Breast epithelium (tissue), 4 donors: ENCODE results near the gene RHBDD3. TPM values are rescaled to one million over a fixed set of nuclear protein-coding genes. Genes with fewer than 3 reads are reported as not detected.
A peak's percentile ranks its signal among the peaks of the same experiment; 100 is the strongest.

Experiments used
- DNase-seq, 2 donors: peaks; one replicate each; pipeline ENCODE4 v3.0.0-alpha.2; 2019; ENCODE audit warnings: low spot score in 2 of 2
- H3K27ac ChIP-seq, 2 donors: fragments of 200-600 bp; sonication (generic) in 1 of 2; one replicate each; pipeline ENCODE4 v1.5.1; 2016 to 2019; ENCODE audit warnings: mild to moderate bottlenecking in 1 of 2
- H3K27me3 ChIP-seq, 2 donors: fragments of 200-600 bp; sonication (generic) in 1 of 2; one replicate each; pipeline versions ENCODE4 v1.5.1 to v1.6.0; 2017 to 2019; ENCODE audit warnings: control low read depth in 1 of 2, mild to moderate bottlenecking in 1 of 2
- H3K36me3 ChIP-seq: fragments of 200-600 bp; one replicate; pipeline ENCODE4 v1.5.1; 2019
- H3K4me1 ChIP-seq, 2 donors: fragments of 200-600 bp; sonication (generic); one replicate each; pipeline ENCODE4 v1.5.1; 2016 to 2019; ENCODE audit warnings: control low read depth in 1 of 2
- H3K4me3 ChIP-seq, 3 donors: fragments of 200-600 bp; sonication (generic); 1 replicate in 2 of 3; 2 replicates in 1 of 3; pipeline ENCODE4 v1.5.1; 2016 to 2019; ENCODE audit warnings: mild to moderate bottlenecking in 3 of 3, moderate library complexity in 2 of 3
- H3K9me3 ChIP-seq, 2 donors: fragments of 200-600 bp; sonication (generic) in 1 of 2; one replicate each; pipeline ENCODE4 v1.5.1; 2016 to 2019; ENCODE audit warnings: control low read depth in 1 of 2
- POLR2A ChIP-seq: fragments of 450-650 bp; IDR thresholded peaks from one replicate; pipeline ENCODE4 v1.6.1; 2016; ENCODE audit warnings: antibody characterized with exemption, mild to moderate bottlenecking, moderate library complexity
- POLR2AphosphoS5 ChIP-seq, 3 donors: sonication (generic); formaldehyde crosslinking; IDR thresholded peaks; one replicate each; pipeline ENCODE4 v1.6.1; 2017; ENCODE audit warnings: antibody characterized with exemption in 3 of 3
- intact Hi-C: fragments of 100-400 bp; cut with DNase I; formaldehyde crosslinking; loops from one replicate; pipeline ENCODE4 v1.15.1; 2023; ENCODE audit warnings: low total_unique reads
- total RNA-seq, 3 donors: library from RNA; depleted of rRNA; stranded (reverse); fragments of >200 nt; gene quantifications; one replicate each; pipeline ENCODE4 v1.1.0, GENCODE V29; 2016
- TF ChIP-seq, protein P1 (sequence below), 3 donors: fragments of 450-650 bp; IDR thresholded peaks; one replicate each; pipeline ENCODE4 v1.5.1; 2016 to 2017; ENCODE audit warnings: antibody characterized with exemption in 3 of 3, mild to moderate bottlenecking in 3 of 3, moderate library complexity in 3 of 3

RHBDD3 gene
- total RNA-seq, 3 donors from 2014 or later: 16.2 to 31.8 (median 28.2) TPM

DNA sequence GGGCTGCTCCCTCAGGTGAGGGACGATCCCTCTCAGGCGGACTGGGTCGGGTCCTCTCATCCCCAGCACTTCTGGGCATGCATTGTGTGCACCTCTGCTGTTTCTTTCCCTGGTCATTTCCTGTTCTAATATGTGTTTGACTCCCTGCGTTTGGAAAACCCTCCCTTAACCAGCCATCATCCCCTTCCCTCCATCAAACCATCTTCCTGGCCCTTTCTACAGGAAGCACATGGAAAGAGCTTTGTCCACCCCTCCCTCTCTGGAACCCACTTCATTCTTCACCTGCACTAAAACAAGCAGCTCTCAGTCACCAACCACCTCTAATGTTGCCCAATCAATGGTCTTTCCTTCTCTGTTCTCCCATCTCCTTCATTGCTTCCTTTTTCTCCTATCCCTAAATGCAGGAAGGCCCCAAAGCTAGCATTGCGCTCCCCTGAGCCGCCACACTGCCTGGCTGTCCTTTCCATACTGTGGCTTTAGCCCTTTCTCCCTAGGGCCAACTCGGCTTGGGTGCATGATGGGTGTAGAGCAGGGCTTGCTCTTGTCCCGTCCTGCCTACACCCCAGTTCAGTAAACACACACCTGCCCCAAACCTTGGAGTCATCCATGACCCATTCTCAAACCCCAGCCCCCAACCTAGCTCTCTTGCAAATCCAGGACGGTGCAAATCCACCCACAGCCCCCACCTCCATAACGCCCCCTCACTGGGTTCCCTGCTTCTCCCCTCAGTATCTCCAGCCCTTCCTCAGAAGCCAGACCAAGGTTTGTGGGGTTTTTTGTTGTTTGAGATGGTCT is 33.2 kb upstream of the RHBDD3 start:
- peaks cover 28% of the 10 kb centered on the region for H3K36me3 ChIP-seq
- no peaks in the 10 kb centered on the region for H3K9me3 ChIP-seq
- TF ChIP-seq POLR2A (no peak), POLR2AphosphoS5 (IDR thresholded peaks at IDR 0.05) (no peak)
- TF ChIP-seq, protein P1, sequence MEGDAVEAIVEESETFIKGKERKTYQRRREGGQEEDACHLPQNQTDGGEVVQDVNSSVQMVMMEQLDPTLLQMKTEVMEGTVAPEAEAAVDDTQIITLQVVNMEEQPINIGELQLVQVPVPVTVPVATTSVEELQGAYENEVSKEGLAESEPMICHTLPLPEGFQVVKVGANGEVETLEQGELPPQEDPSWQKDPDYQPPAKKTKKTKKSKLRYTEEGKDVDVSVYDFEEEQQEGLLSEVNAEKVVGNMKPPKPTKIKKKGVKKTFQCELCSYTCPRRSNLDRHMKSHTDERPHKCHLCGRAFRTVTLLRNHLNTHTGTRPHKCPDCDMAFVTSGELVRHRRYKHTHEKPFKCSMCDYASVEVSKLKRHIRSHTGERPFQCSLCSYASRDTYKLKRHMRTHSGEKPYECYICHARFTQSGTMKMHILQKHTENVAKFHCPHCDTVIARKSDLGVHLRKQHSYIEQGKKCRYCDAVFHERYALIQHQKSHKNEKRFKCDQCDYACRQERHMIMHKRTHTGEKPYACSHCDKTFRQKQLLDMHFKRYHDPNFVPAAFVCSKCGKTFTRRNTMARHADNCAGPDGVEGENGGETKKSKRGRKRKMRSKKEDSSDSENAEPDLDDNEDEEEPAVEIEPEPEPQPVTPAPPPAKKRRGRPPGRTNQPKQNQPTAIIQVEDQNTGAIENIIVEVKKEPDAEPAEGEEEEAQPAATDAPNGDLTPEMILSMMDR (IDR thresholded peaks at IDR 0.05): no peak
- peaks cover 5 to 7% of the 10 kb centered on the region in 2 donors for H3K4me1 ChIP-seq
- intact Hi-C loops: no loop called here
- no peak overlapping the region for H3K4me3 ChIP-seq
- DNase-seq: no peak
- H3K27ac ChIP-seq: no peak overlapping the region
- no peaks in the 10 kb centered on the region for H3K27me3 ChIP-seq

DNA sequence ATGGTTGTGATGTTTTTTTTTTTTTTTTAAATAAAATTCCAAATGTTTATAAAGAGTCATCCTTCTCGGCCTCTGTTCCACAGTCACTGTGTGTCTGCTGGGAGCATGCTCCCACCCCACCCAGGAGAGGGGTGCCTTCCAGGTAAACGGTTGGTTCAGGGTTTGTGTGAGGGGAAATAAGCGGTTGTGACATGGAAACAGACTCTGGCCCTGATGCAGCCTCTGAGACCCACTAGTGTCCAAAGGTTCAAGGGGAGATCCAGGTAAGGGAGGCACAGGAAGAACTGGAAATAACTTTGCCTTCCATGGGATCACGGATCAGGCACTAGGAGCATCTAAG is 32.7 kb upstream of the RHBDD3 start:
- Histone ChIP-seq H3K27ac (no peak overlapping the region), H3K36me3 (peaks cover 28% of the 10 kb centered on the region), H3K27me3 (no peaks in the 10 kb centered on the region), H3K9me3 (no peaks in the 10 kb centered on the region), H3K4me3 (no peak overlapping the region), H3K4me1 (peaks cover 5 to 7% of the 10 kb centered on the region in 2 donors)
- TF ChIP-seq, protein P1 (IDR thresholded peaks at IDR 0.05): no peak
- TF ChIP-seq POLR2A: no peak
- no peak for TF ChIP-seq POLR2AphosphoS5 (IDR thresholded peaks at IDR 0.05)
- DNase-seq: peak in 1 of 2 donors; percentile 11
- intact Hi-C loops: no loop called here

DNA sequence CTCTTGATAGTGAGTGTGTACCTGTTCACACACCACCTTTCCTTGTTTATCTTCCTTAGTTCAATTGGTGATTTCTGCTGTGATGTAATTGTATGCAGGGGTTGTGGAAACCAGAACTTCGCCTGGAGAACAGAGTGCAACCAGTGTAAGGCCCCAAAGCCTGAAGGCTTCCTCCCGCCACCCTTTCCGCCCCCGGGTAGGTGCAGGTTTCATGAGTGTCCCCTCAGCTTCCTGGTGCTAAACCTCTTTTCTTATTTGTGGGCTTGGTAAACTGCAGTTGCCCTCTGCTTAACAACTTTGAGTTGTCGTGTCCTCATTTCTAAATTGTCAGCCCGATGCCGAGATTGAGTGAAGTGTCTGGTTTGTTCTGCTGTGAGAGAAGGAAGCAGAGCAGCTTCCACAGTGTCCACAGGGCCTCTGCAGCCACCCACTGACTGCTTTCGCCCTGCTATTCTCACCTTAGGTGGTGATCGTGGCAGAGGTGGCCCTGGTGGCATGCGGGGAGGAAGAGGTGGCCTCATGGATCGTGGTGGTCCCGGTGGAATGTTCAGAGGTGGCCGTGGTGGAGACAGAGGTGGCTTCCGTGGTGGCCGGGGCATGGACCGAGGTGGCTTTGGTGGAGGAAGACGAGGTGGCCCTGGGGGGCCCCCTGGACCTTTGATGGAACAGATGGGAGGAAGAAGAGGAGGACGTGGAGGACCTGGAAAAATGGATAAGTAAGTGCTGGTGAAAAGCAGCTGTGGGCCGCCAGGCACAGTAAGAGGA is 31.5 kb upstream of the RHBDD3 start:
- Histone ChIP-seq H3K36me3 (peaks cover 28% of the 10 kb centered on the region), H3K27me3 (no peaks in the 10 kb centered on the region), H3K9me3 (no peaks in the 10 kb centered on the region), H3K4me1 (peaks cover 5 to 7% of the 10 kb centered on the region in 2 donors), H3K4me3 (no peak overlapping the region), H3K27ac (no peak overlapping the region)
- peak in 1 of 2 donors; percentile 3 for DNase-seq
- no peak for TF ChIP-seq POLR2AphosphoS5 (IDR thresholded peaks at IDR 0.05)
- TF ChIP-seq, protein P1 (IDR thresholded peaks at IDR 0.05): no peak
- no peak for TF ChIP-seq POLR2A
- intact Hi-C loops: no loop called here

DNA sequence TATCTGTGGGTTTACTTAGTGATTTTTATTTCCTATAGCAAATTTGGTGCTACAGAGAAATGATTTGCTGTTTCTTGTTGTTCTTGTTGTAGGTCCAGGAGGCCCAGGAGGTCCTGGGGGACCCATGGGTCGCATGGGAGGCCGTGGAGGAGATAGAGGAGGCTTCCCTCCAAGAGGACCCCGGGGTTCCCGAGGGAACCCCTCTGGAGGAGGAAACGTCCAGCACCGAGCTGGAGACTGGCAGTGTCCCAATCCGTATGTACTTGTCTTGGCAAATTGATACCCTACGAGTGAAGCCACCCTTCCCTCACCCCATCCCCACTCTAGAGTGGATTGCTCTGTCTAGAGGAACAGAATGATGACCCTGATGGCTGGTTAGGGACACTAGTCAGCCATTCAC is 30.9 kb upstream of the RHBDD3 start:
- no peaks in the 10 kb centered on the region for H3K9me3 ChIP-seq
- peaks cover 5 to 7% of the 10 kb centered on the region in 2 donors for H3K4me1 ChIP-seq
- H3K4me3 ChIP-seq: no peak overlapping the region
- no peak overlapping the region for H3K27ac ChIP-seq
- peak in 1 of 2 donors; percentile 2 for DNase-seq
- TF ChIP-seq, protein P1 (IDR thresholded peaks at IDR 0.05): no peak
- TF ChIP-seq POLR2A (no peak), POLR2AphosphoS5 (IDR thresholded peaks at IDR 0.05) (no peak)
- peaks cover 28% of the 10 kb centered on the region for H3K36me3 ChIP-seq
- intact Hi-C loops: no loop called here
- no peaks in the 10 kb centered on the region for H3K27me3 ChIP-seq

DNA sequence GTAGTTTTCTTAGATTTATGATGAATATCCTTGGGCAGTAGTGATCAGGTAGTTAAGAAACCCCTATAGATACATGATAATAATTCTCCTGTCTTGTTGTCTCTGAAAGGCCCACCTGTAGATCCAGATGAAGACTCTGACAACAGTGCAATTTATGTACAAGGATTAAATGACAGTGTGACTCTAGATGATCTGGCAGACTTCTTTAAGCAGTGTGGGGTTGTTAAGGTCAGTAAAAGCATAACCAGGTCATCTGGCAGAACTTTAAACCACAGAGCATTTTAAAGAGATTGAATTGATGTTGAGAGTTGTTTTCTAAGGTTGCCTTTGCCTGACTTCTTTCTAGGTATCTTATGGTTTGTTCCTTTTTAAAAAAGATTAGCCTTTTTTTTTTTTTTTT is 24.6 kb upstream of the RHBDD3 start:
- Histone ChIP-seq H3K4me1 (no peaks in the 10 kb centered on the region), H3K36me3 (peaks cover 12% of the 10 kb centered on the region), H3K4me3 (no peak overlapping the region), H3K9me3 (no peaks in the 10 kb centered on the region), H3K27me3 (no peaks in the 10 kb centered on the region), H3K27ac (no peak overlapping the region)
- intact Hi-C loops: no loop called here
- TF ChIP-seq POLR2A (no peak), POLR2AphosphoS5 (IDR thresholded peaks at IDR 0.05) (no peak)
- TF ChIP-seq, protein P1 (IDR thresholded peaks at IDR 0.05): no peak
- no peak for DNase-seq
